ENCODE results near the gene KRT7. TPM values are rescaled to one million over a fixed set of nuclear protein-coding genes. Genes with fewer than 3 reads are reported as not detected.
A peak's percentile ranks its signal among the peaks of the same experiment; 100 is the strongest.

KRT7 gene
- total and polyA plus RNA-seq, 9 of the 15 experiments (the other 6 are each of a cell fraction or from before 2014, with no cell fraction given), result 1.4 TPM; not detected in 8

DNA sequence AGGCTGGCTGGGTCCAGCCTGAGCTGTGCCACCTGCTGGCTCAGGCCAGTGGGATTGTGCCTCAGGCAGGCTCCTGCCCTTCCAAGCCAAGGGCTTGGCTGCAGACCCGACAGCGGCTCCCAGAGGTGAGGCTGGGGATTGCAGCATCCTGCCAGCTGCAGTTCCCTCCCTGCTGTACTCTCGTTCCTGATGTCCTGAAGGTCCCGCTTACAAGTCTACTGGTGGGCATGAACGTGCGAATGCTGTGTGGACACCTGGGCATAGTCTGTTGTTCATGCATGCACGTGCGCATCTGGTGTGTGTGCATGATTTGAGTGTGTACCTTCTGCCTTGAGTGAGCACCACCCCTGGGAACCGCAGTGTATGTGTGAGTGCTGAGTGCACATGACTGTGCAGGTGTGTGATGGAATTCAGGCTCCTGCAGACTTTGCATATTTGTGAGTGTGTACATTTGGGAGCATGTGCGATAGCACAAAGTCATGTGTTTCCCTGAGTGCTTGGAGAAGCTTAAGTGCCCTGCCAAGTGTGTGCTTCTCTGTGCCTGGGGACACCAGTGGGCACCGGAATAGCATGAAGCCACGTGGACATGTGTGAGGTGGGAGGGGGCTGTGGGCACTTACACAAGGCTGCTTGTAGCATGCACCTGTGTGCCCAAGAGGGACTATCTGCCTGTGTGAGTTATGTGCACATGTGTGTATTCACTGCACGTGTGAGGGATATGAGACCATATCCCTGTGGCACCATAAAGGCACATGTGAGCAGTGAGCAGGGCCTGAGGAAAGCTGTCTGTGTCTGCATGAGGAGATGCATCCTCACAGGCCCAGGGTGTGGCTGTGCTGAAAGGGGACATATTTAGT is 19.3 kb upstream of the KRT7 start:
- peak; percentile 92 for FAIRE-seq
- WGBS (ENCODE audit: insufficient coverage, low coverage, missing lambda C conversion rate), result 3% methylated on average over 13 of the region's 13 CpGs
- no peaks in the 10 kb centered on the region for H3K36me3 ChIP-seq (ENCODE audit: control insufficient read depth, insufficient read depth, low read length)
- peak; percentile 61 to 83 (median 76) for DNase-seq (ENCODE audit: extremely low read depth in 1 of 4, low spot score in 3 of 4)
- no peak overlapping the region for H3K27ac ChIP-seq (ENCODE audit: extremely low read depth, low read depth, low read length)
- intact Hi-C loops (cut with micrococcal nuclease) (no loop called here), in situ Hi-C loops (cut with MboI) (no loop called here)
- H3K27me3 ChIP-seq (ENCODE audit: control insufficient read depth in 2 of 2, insufficient read depth in 2 of 2, low read length in 2 of 2), result peaks cover 9 to 32% of the 10 kb centered on the region in 2 experiments; a peak in 4 of 5 replicates
- peaks cover 15% of the 10 kb centered on the region for H4K20me1 ChIP-seq (replicated peaks; ENCODE audit: control insufficient read depth, insufficient read depth, low read length)
- H3K4me3 ChIP-seq, result no peak overlapping the region
- H3K4me2 ChIP-seq (ENCODE audit: insufficient read depth, low read length), result no peak overlapping the region
- POLR2A ChIA-PET, result no interaction called here
- no peaks in the 10 kb centered on the region for H3K79me2 ChIP-seq (ENCODE audit: control insufficient read depth, insufficient read depth, low read length)
- peak; percentile 95 for ATAC-seq
- BruUV-seq (replicated peaks), result no TSS peak
- no peaks in the 10 kb centered on the region for H3K9me3 ChIP-seq (replicated peaks; ENCODE audit: control insufficient read depth, insufficient read depth, low read depth, low read length)
- H2AFZ ChIP-seq (ENCODE audit: low read depth, low read length), result no peak overlapping the region
- no peaks in the 10 kb centered on the region; a peak in 1 of 5 replicates for H3K4me1 ChIP-seq (replicated peaks in 1 of 2; ENCODE audit: control insufficient read depth in 2 of 2, insufficient read depth in 2 of 2, low read length in 2 of 2)
- CTCF ChIA-PET (ENCODE audit: low intra/inter-chr PET ratio), result interaction anchor here (1.0 to 1.4 kb wide), 3 partner anchors 58 to 73 kb away, joined by 3 to 5 read pairs (median 3); no protein-coding TSS in a partner anchor
- H3K9me1 ChIP-seq (ENCODE audit: control insufficient read depth, insufficient read depth, low read length), result no peaks in the 10 kb centered on the region
- no peak overlapping the region for H3K9ac ChIP-seq (ENCODE audit: insufficient read depth in 1 of 2, low read depth in 2 of 2, low read length in 2 of 2)
- peak; percentile 13; the same call in 1 of the 2 replicates for TF ChIP-seq BHLHE40 (IDR thresholded peaks at IDR 0.05; ENCODE audit: low read length)
- TF ChIP-seq CREM (IDR thresholded peaks at IDR 0.05; ENCODE audit: low read depth), result no peak
- peak; percentile 9 for TF ChIP-seq ZFP36 (IDR thresholded peaks at IDR 0.05; ENCODE audit: low read depth, low read length, partially characterized antibody)
- TF ChIP-seq BRCA1 (IDR thresholded peaks at IDR 0.05), result no peak
- no peak for TF ChIP-seq BRCA1 (CRISPR knock-in tag; IDR thresholded peaks at IDR 0.05)
- no peak for TF ChIP-seq ZZZ3 (IDR thresholded peaks at IDR 0.05)
- no peak for TF ChIP-seq SREBF2 (CRISPR knock-in tag; IDR thresholded peaks at IDR 0.05)
- no peak for TF ChIP-seq TRIM24 (IDR thresholded peaks at IDR 0.05)
- TF ChIP-seq HNRNPK (IDR thresholded peaks at IDR 0.05; ENCODE audit: low read depth, low read length, poor library complexity, severe bottlenecking), result no peak
- TF ChIP-seq RB1 (IDR thresholded peaks at IDR 0.05; ENCODE audit: low read depth), result 0 out of 2 replicates have a peak, but pooled peaks have one; percentile 38
- peak; percentile 25 for TF ChIP-seq HMGN3 (IDR thresholded peaks at IDR 0.05; ENCODE audit: borderline replicate concordance, extremely low read depth, insufficient read length, low read depth, low read length)
- no peak for TF ChIP-seq MCM3 (IDR thresholded peaks at IDR 0.05)
- TF ChIP-seq CXXC5 (CRISPR knock-in tag; IDR thresholded peaks at IDR 0.05), result no peak
- TF ChIP-seq TSHZ1 (CRISPR knock-in tag; IDR thresholded peaks at IDR 0.05), result no peak
- peak; percentile 50 to 72 for TF ChIP-seq RAD21 (CRISPR knock-in tag; conservative IDR thresholded peaks at IDR 0.05 in 1 of 2, IDR thresholded peaks at IDR 0.05 in 1 of 2)
- TF ChIP-seq SMC3 (conservative IDR thresholded peaks at IDR 0.05; ENCODE audit: insufficient read depth, low read depth, low read length), result peak; percentile 58
- no peak for TF ChIP-seq HNRNPUL1 (IDR thresholded peaks at IDR 0.05; ENCODE audit: low read length)
- peak; percentile 89 to 92 (median 91) for TF ChIP-seq CTCF (IDR thresholded peaks at IDR 0.05 in 2 of 3, conservative IDR thresholded peaks at IDR 0.05 in 1 of 3; ENCODE audit: insufficient read depth in 2 of 3, low read depth in 1 of 3, low read length in 3 of 3)

All from K562 (cell line).